Measurements from ENCODE around the gene OOSP3. TPM values are rescaled to one million over a fixed set of nuclear protein-coding genes. Genes with fewer than 3 reads are reported as not detected.

Gene OOSP3, protein sequence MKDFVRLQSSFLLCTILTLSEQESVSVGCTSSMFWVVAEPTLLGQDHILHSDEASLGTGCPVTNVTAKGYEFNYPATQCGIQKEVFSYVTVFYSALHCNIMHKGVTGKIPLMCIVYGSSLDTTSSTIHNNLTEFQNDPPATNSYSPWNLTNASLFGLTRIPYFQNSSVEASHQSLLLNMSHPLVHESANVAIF
- not detected in 2 replicates for total RNA-seq (2014; rRNA removed; shearing (Covaris generic); ENCODE audit: low replicate concordance)

- H3K9me3 ChIP-seq (ENCODE audit: low read length) = no peaks in the 10 kb centered on the region
- no peaks in the 10 kb centered on the region for H3K36me3 ChIP-seq (ENCODE audit: insufficient read depth, low read length)
- H3K79me2 ChIP-seq (ENCODE audit: low read length) = no peaks in the 10 kb centered on the region
- H4K20me1 ChIP-seq (ENCODE audit: insufficient read depth, low read depth, low read length) = no peaks in the 10 kb centered on the region
- H3K9me2 ChIP-seq (replicated peaks; ENCODE audit: insufficient read depth, low read length) = no peaks in the 10 kb centered on the region
- no peaks in the 10 kb centered on the region for H3K4me1 ChIP-seq (ENCODE audit: low read length)
- no peak within 1 kb of the TSS for H3K4me2 ChIP-seq (ENCODE audit: low read depth, low read length, poor library complexity, severe bottlenecking)
- H3K27me3 ChIP-seq (ENCODE audit: low read length) = no peaks in the 10 kb centered on the region
- H3K9ac ChIP-seq (ENCODE audit: low read length) = no peak within 1 kb of the TSS
- H3K27ac ChIP-seq (ENCODE audit: low read length) = no peak within 1 kb of the TSS
- H2AFZ ChIP-seq (ENCODE audit: low read length) = no peak within 1 kb of the TSS
- no peak within 1 kb of the TSS for H3K4me3 ChIP-seq (ENCODE audit: low read length)
- DNase-seq = no peak
Measured at GRCh38 chr11:59878575-59878974, at the start of gene OOSP3. Gene OOSP3, plus strand, starts transcription at chr11:59878782. Its CDS starts 27 bp downstream, at chr11:59878809.

- Histone ChIP-seq H3K9ac (ENCODE audit: low read length) (no peak overlapping the region), H3K27me3 (ENCODE audit: low read length) (no peaks in the 10 kb centered on the region), H3K79me2 (ENCODE audit: low read length) (no peaks in the 10 kb centered on the region), H3K36me3 (ENCODE audit: insufficient read depth, low read length) (no peaks in the 10 kb centered on the region), H4K20me1 (ENCODE audit: insufficient read depth, low read depth, low read length) (no peaks in the 10 kb centered on the region), H3K9me3 (ENCODE audit: low read length) (no peaks in the 10 kb centered on the region), H3K4me3 (ENCODE audit: low read length) (no peak overlapping the region), H3K4me2 (ENCODE audit: low read depth, low read length, poor library complexity, severe bottlenecking) (no peak overlapping the region), H3K27ac (ENCODE audit: low read length) (no peak overlapping the region), H3K4me1 (ENCODE audit: low read length) (no peaks in the 10 kb centered on the region), H3K9me2 (replicated peaks; ENCODE audit: insufficient read depth, low read length) (no peaks in the 10 kb centered on the region), H2AFZ (ENCODE audit: low read length) (no peak overlapping the region)
- DNase-seq = no peak
Measured at GRCh38 chr11:59829358-59829757, 49.2 kb upstream of the OOSP3 start.

DNA sequence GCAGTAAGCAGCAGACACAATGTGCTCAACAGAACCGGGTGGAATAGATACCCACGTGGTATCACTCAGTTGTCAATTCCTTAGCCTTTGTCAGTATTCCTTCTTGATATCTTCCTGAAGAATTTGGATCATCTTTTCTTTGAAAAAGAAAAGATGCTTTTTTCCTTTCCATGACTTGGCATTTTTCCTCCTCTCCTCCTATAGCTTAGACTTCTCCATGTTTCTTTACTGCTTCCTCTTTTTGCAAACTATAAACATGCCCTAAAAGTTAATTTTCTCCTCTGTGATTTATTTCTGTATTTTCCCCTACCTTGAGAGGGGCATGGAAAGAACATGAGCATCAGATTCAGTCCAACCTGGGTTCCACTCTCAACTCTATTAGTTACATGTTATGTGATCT is 45.0 kb upstream of the OOSP3 start:
- Histone ChIP-seq H3K9me2 (replicated peaks; ENCODE audit: insufficient read depth, low read length) (no peaks in the 10 kb centered on the region), H3K27ac (ENCODE audit: low read length) (no peak overlapping the region), H2AFZ (ENCODE audit: low read length) (no peak overlapping the region), H3K4me1 (ENCODE audit: low read length) (no peaks in the 10 kb centered on the region), H3K9ac (ENCODE audit: low read length) (no peak overlapping the region), H3K27me3 (ENCODE audit: low read length) (no peaks in the 10 kb centered on the region), H3K4me3 (ENCODE audit: low read length) (no peak overlapping the region), H3K9me3 (ENCODE audit: low read length) (no peaks in the 10 kb centered on the region), H3K4me2 (ENCODE audit: low read depth, low read length, poor library complexity, severe bottlenecking) (no peak overlapping the region), H3K36me3 (ENCODE audit: insufficient read depth, low read length) (no peaks in the 10 kb centered on the region), H3K79me2 (ENCODE audit: low read length) (no peaks in the 10 kb centered on the region), H4K20me1 (ENCODE audit: insufficient read depth, low read depth, low read length) (no peaks in the 10 kb centered on the region)
- no peak for DNase-seq

DNA sequence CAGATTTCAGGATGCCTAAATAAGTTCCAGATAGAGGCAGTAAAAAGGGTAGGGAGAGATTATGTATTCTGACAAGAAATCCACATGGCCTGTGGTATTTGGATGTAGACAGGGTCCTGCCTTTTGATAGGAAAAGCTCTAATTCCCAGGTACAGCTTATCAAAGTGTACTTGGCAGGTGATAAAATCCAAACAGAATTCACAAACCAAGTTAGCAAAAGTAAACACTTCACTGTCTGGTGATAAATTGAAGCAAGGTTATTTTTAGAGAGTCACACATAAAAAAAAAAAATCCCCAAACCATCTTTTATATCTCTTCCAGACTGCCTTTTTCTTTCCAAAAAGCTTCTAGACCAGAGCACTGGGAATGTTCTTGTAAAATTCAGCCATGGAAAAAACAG is 39.0 kb upstream of the OOSP3 start:
- Histone ChIP-seq H3K4me1 (ENCODE audit: low read length) (no peaks in the 10 kb centered on the region), H3K4me2 (ENCODE audit: low read depth, low read length, poor library complexity, severe bottlenecking) (no peak overlapping the region), H3K9me3 (ENCODE audit: low read length) (no peaks in the 10 kb centered on the region), H3K4me3 (ENCODE audit: low read length) (no peak overlapping the region), H3K36me3 (ENCODE audit: insufficient read depth, low read length) (no peaks in the 10 kb centered on the region), H3K27me3 (ENCODE audit: low read length) (no peaks in the 10 kb centered on the region), H3K27ac (ENCODE audit: low read length) (no peak overlapping the region), H2AFZ (ENCODE audit: low read length) (no peak overlapping the region), H3K9me2 (replicated peaks; ENCODE audit: insufficient read depth, low read length) (no peaks in the 10 kb centered on the region), H3K9ac (ENCODE audit: low read length) (no peak overlapping the region), H4K20me1 (ENCODE audit: insufficient read depth, low read depth, low read length) (no peaks in the 10 kb centered on the region), H3K79me2 (ENCODE audit: low read length) (no peaks in the 10 kb centered on the region)
- no peak for DNase-seq

- no peak overlapping the region for H3K4me2 ChIP-seq (ENCODE audit: low read depth, low read length, poor library complexity, severe bottlenecking)
Measured at GRCh38 chr11:59841514-59841913, 37.1 kb upstream of the OOSP3 start.

DNA sequence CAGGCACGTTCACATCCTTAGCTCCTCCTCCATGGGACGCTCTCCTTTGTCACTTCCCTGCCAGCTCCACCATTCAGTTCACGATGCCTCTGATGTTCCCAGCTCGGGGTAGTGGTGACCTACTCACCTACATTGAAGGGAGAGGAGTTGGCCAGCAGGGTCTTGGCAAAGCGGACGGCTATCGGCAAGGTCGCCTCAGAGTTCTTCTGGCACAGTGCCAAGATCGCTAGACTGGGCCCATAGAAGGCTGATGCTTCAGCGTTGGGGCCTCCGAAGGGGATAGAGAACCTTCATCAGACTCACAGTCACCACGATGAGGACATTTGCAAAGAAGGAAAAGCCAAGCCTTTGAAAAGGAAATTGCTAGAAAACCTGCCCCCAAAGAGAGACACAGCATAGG is 36.3 kb upstream of the OOSP3 start:
- Histone ChIP-seq H3K4me2 (ENCODE audit: low read depth, low read length, poor library complexity, severe bottlenecking) (no peak overlapping the region), H3K9me2 (replicated peaks; ENCODE audit: insufficient read depth, low read length) (no peaks in the 10 kb centered on the region), H3K27ac (ENCODE audit: low read length) (no peak overlapping the region), H3K4me3 (ENCODE audit: low read length) (no peak overlapping the region), H3K79me2 (ENCODE audit: low read length) (no peaks in the 10 kb centered on the region), H2AFZ (ENCODE audit: low read length) (no peak overlapping the region), H3K9ac (ENCODE audit: low read length) (no peak overlapping the region), H3K9me3 (ENCODE audit: low read length) (no peaks in the 10 kb centered on the region), H3K27me3 (ENCODE audit: low read length) (no peaks in the 10 kb centered on the region), H3K4me1 (ENCODE audit: low read length) (no peaks in the 10 kb centered on the region), H4K20me1 (ENCODE audit: insufficient read depth, low read depth, low read length) (no peaks in the 10 kb centered on the region), H3K36me3 (ENCODE audit: insufficient read depth, low read length) (no peaks in the 10 kb centered on the region)
- DNase-seq = no peak

More at GRCh38 chr11:59841514-59841913, 37.1 kb upstream of the OOSP3 start:
- H3K4me3 ChIP-seq (ENCODE audit: low read length) = no peak overlapping the region
- H2AFZ ChIP-seq (ENCODE audit: low read length) = no peak overlapping the region
- no peaks in the 10 kb centered on the region for H3K9me2 ChIP-seq (replicated peaks; ENCODE audit: insufficient read depth, low read length)
- no peaks in the 10 kb centered on the region for H3K27me3 ChIP-seq (ENCODE audit: low read length)
- no peaks in the 10 kb centered on the region for H3K9me3 ChIP-seq (ENCODE audit: low read length)
- no peak overlapping the region for H3K27ac ChIP-seq (ENCODE audit: low read length)
- no peaks in the 10 kb centered on the region for H4K20me1 ChIP-seq (ENCODE audit: insufficient read depth, low read depth, low read length)
- H3K79me2 ChIP-seq (ENCODE audit: low read length) = no peaks in the 10 kb centered on the region
- no peaks in the 10 kb centered on the region for H3K4me1 ChIP-seq (ENCODE audit: low read length)
- no peak overlapping the region for H3K9ac ChIP-seq (ENCODE audit: low read length)
- DNase-seq = no peak
- no peaks in the 10 kb centered on the region for H3K36me3 ChIP-seq (ENCODE audit: insufficient read depth, low read length)

DNA sequence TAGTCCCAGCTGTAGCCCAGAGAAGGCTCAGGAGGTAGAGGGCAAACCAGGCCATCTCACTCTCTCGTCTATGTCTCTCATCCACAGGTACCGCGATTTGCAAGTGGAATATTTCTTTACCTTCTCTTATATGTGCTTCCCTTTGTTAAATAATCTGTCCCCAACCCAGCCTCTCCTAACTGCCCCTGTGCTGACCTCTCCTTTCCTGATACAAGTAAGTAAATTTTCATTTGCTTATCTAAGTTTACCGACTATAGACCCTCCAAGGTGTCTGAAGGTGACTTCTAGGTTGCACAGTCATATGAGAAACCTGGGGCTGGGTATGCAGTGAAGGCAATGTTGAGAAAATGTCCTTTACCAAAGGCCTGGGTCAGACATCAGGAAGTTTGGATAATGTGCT is 33.2 kb upstream of the OOSP3 start, which contains the start of gene CBLIF:
Gene CBLIF, minus strand, starts transcription at position 101 of the 400 bp plus-strand sequence. Its CDS starts 46 bp downstream, at position 55.
- no peak within 1 kb of the TSS for H2AFZ ChIP-seq (ENCODE audit: low read length)
- H3K9me2 ChIP-seq (replicated peaks; ENCODE audit: insufficient read depth, low read length) = no peaks in the 10 kb centered on the region
- H3K27ac ChIP-seq (ENCODE audit: low read length) = no peak within 1 kb of the TSS
- H3K9ac ChIP-seq (ENCODE audit: low read length) = no peak within 1 kb of the TSS
- no peaks in the 10 kb centered on the region for H3K27me3 ChIP-seq (ENCODE audit: low read length)
- no peaks in the 10 kb centered on the region for H3K4me1 ChIP-seq (ENCODE audit: low read length)
- H3K36me3 ChIP-seq (ENCODE audit: insufficient read depth, low read length) = no peaks in the 10 kb centered on the region
- no peaks in the 10 kb centered on the region for H3K79me2 ChIP-seq (ENCODE audit: low read length)
- H3K9me3 ChIP-seq (ENCODE audit: low read length) = no peaks in the 10 kb centered on the region
- H3K4me3 ChIP-seq (ENCODE audit: low read length) = no peak within 1 kb of the TSS
- H3K4me2 ChIP-seq (ENCODE audit: low read depth, low read length, poor library complexity, severe bottlenecking) = no peak within 1 kb of the TSS
- no peak for DNase-seq
- H4K20me1 ChIP-seq (ENCODE audit: insufficient read depth, low read depth, low read length) = no peaks in the 10 kb centered on the region

DNA sequence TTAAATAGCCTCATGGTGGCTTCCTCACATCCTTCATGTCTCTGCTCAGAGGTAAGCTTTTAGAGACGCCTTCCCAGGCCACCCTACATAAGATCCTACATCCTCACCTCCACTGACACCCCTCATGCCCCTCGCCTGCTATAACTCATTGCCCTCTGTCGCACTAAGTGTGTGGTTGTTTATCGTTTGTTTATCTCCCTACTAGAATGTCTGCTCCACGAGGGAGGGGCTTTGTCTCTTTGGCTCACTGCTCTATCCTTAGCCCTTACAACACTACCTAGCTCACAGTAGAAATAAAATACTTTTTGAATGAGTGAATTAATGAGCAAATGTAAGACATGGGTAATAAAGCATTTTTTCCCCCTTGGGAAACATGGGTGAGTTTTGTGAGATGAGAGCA is 32.0 kb upstream of the OOSP3 start:
- Histone ChIP-seq H3K9ac (ENCODE audit: low read length) (no peak overlapping the region), H3K4me2 (ENCODE audit: low read depth, low read length, poor library complexity, severe bottlenecking) (no peak overlapping the region), H3K4me1 (ENCODE audit: low read length) (no peaks in the 10 kb centered on the region), H4K20me1 (ENCODE audit: insufficient read depth, low read depth, low read length) (no peaks in the 10 kb centered on the region), H3K27me3 (ENCODE audit: low read length) (no peaks in the 10 kb centered on the region), H3K27ac (ENCODE audit: low read length) (no peak overlapping the region), H3K9me2 (replicated peaks; ENCODE audit: insufficient read depth, low read length) (no peaks in the 10 kb centered on the region), H3K4me3 (ENCODE audit: low read length) (no peak overlapping the region), H3K36me3 (ENCODE audit: insufficient read depth, low read length) (no peaks in the 10 kb centered on the region), H3K79me2 (ENCODE audit: low read length) (no peaks in the 10 kb centered on the region), H2AFZ (ENCODE audit: low read length) (no peak overlapping the region), H3K9me3 (ENCODE audit: low read length) (no peaks in the 10 kb centered on the region)
- DNase-seq = no peak
